Fibroblast of skin of back (primary cell): Measurements from ENCODE around the gene KIR3DL1. TPM values are rescaled to one million over a fixed set of nuclear protein-coding genes. Genes with fewer than 3 reads are reported as not detected.
"Not testable (repeated sequence)": the region's sequence is repeated elsewhere in the genome, so short reads cannot be mapped to it uniquely, and the experiment has no call there.

Experiments
- DNase-seq: peaks from one replicate; pipeline ENCODE4 v3.0.0-alpha.2; 2013
- polyA plus RNA-seq, 2 experiments: library from polyadenylated mRNA; unstranded; fragments of 120-200 nt; gene quantifications; one replicate each; pipeline ENCODE4 v1.2.1, GENCODE V29; 2013; ENCODE audit not compliant: insufficient read length in 2 of 2

KIR3DL1 gene
- polyA plus RNA-seq (2013, experiment 1 of 2; ENCODE audit: insufficient read length) = not detected
- polyA plus RNA-seq (2013, experiment 2 of 2; ENCODE audit: insufficient read length) = not detected

DNA sequence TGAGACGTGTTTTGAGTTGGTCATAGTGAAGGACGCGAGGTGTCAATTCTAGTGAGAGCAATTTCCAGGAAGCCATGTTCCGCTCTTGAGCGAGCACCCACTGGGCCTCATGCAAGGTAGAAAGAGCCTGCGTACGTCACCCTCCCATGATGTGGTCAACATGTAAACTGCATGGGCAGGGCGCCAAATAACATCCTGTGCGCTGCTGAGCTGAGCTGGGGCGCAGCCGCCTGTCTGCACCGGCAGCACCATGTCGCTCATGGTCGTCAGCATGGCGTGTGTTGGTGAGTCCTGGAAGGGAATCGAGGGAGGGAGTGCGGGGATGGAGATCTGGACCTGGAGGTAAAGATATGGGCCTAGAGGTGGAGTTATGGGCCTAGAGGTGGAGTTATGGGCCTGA, at the start of gene KIR3DL1:
Gene KIR3DL1 (plus strand): TSS at position 218 of the 400 bp plus-strand sequence.
- DNase-seq = not testable (repeated sequence)

- not testable (repeated sequence) for DNase-seq
These were observed 46.6 kb upstream of the KIR3DL1 start, which contains the start of gene KIR2DL1 for GRCh38 chr19:54769646-54770045. TSS of gene KIR2DL1 (plus strand) at chr19:54769793. CDS start at chr19:54769851, 58 bp downstream.

GRCh38 chr19:54770511-54770910, 45.8 kb upstream of the KIR3DL1 start:
- not testable (repeated sequence) for DNase-seq

DNA sequence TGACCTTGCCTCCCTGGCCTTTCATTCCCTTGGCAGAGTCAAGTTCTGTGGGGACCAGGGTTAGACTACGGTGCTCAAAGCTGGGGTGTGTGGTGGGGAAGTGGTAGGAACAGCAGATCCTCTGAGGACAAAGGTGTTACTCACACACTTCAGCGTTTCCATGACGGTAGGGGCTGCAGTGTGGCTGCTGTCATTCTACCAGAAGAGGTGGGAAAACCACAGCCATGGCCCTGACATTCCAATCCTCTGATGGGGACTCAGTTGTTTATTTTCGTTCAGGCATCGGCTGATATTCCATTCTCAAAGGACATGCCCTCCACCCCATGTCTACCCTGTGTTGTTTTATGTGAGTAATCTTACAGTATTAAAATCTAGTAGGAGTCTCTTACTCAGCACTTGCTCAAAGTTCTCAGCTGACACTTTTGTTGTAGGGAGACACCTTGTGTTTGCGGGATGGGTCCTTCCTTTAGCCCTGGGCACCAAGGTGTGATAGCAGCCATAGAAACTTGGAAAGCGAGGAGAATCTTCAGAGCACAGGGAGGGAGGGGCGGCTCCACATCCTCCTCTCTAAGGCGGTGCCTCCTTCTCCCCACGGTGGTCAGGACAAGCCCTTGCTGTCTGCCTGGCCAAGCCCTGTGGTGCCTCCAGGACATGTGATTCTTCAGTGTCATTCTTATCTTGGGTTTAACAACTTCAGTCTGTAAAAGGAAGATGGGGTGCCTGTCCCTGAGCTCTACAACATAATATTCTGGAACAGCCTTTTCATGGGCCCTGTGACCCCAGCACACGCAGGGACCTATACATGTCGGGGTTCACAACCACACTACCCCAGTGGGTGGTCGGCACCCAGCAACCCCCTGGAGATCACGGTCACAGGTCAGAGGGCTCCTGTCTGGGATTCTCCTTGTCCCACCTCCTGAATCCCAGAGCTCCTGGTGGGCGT, 45.0 kb upstream of the KIR3DL1 start:
- not testable (repeated sequence) for DNase-seq

- DNase-seq = not testable (repeated sequence)
These were observed 43.6 kb upstream of the KIR3DL1 start for GRCh38 chr19:54772666-54773065.

DNA sequence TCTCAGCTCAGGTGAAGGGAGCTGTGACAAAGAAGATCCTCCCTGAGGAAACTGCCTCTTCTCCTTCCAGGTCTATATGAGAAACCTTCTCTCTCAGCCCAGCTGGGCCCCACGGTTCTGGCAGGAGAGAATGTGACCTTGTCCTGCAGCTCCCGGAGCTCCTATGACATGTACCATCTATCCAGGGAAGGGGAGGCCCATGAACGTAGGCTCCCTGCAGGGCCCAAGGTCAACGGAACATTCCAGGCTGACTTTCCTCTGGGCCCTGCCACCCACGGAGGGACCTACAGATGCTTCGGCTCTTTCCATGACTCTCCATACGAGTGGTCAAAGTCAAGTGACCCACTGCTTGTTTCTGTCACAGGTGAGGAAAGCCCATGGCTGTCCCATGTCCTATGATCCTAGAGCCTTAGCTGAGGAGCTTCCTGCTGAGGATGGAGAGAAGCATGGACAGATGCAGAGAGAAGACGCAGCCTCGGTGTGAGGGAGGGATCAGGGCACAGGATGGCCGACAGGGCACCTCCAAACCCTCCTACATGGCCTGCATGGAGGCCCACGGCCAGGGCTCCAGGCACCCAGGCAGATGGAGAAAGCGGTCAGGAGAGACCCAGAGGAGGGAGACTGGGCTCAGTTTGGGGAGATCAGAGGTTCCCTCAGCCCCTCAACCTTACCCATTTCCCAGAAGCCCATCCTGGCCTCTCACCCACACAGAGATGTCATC, 41.0 kb upstream of the KIR3DL1 start:
- not testable (repeated sequence) for DNase-seq

DNA sequence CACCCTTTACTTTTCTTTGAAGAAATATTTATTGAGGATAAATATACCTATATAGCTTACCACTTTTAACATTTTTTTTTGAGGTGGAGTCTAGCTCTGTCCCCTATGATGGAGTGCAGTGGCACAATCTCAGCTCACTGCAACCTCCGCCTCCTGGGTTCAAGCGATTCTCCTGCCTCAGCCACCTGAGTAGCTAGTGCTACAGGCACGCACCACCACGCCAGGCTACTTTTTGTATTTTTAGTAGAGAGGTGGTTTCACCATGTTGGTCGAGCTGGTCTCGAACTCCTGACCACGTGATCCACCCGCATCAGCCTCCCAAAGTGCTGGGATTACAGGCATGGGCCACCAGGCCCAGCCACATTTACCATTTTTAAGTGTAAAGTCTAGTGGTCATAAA, 40.4 kb upstream of the KIR3DL1 start:
- not testable (repeated sequence) for DNase-seq

GRCh38 chr19:54777851-54778250, 38.4 kb upstream of the KIR3DL1 start:
- not testable (repeated sequence) for DNase-seq

- not testable (repeated sequence) for DNase-seq
These were observed 37.4 kb upstream of the KIR3DL1 start for GRCh38 chr19:54778896-54779295.

DNA sequence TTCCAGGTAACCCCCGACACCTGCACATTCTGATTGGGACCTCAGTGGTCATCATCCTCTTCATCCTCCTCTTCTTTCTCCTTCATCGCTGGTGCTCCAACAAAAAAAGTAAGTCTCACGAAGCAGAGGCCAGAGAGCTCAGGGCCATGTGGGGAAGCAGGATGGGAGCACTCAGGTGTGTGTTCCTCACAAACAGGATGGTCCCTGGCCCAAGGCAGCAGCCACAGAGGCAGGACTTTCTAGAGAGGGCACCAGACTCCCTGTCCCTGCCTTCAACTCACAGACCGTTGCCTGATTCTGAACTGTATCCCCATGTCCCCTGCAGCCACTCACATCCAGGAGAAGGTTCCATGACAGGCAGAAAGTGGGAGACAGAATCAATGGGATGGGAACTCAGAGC, 33.4 kb upstream of the KIR3DL1 start:
- DNase-seq = not testable (repeated sequence)

DNA sequence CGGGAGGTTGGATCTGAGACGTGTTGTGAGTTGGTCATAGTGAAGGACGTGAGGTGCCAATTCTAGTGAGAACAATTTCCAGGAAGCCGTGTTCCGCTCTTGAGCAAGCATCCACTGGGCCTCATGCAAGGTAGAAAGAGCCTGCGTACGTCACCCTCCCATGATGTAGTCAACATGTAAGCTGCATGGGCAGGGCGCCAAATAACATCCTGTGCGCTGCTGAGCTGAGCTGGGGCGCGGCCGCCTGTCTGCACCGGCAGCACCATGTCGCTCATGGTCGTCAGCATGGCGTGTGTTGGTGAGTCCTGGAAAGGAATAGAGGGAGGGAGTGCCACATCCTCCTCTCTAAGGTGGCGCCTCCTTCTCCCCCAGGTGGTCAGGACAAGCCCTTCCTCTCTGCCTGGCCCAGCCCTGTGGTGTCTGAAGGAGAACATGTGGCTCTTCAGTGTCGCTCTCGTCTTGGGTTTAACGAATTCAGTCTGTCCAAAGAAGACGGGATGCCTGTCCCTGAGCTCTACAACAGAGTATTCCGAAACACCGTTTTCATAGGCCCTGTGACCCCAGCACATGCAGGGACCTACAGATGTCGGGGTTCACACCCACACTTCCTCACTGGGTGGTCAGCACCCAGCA, 30.1 kb upstream of the KIR3DL1 start:
- not testable (repeated sequence) for DNase-seq

GRCh38 chr19:54788154-54788553, 28.1 kb upstream of the KIR3DL1 start:
- not testable (repeated sequence) for DNase-seq

DNA sequence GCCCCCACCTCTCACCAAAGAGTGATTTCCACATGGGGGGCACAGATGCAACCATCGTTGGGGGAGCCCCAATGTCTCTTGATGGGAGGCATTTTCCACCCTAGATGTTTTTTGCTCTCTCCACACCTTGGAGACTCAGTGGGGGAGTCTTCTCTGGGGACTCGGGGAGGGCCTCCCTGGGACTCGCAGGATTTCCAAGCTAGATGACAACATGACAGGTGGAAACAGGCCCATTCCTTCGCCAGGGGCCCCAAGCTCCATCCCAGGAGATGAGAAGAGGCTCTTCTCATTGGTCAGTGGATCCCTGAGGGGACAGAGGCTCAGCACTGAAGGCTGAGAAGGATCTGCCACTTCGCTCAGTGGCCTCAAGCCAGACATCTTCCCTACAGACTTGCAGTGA, 25.6 kb upstream of the KIR3DL1 start:
- DNase-seq = no peak

GRCh38 chr19:54791476-54791875, 24.8 kb upstream of the KIR3DL1 start:
- no peak for DNase-seq

DNA sequence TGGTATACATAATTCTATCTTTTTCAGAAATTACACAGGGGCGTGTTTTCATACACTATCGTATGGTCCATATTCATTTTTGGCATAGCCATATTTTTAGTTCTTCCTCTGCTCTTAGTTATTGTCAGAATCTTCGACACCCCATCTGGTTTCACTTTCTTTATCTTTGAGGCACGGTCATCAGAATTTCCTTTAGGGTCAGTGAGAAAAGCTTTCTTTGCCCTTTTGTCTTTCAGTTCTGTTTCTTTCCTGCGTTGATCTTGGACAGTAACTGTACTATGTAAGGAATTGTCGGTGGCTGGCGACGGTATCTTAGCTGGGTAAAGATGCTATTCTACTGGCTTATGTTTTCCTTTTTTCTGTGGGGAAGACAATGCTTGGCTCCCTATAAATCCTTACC, 23.5 kb upstream of the KIR3DL1 start:
- DNase-seq = no peak

DNA sequence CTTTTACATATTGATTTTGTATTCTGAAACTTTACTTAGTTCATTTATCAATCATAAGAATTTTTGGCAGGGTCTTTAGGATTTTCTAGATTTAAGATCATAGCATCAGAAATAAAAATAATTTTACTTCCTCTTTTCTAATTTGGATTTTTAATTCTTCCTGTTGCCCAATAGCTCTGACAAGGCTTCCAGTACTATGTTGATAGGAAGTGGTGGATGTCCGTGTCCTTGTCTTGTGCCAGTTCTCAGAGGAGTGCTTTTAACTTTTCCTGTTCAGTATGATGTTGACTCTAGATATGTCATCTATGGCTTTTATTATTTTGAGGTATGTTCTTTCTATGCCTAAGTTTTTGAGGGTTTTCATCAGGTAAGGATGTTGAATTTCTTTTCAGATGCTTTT, 20.5 kb upstream of the KIR3DL1 start:
- DNase-seq = no peak

DNA sequence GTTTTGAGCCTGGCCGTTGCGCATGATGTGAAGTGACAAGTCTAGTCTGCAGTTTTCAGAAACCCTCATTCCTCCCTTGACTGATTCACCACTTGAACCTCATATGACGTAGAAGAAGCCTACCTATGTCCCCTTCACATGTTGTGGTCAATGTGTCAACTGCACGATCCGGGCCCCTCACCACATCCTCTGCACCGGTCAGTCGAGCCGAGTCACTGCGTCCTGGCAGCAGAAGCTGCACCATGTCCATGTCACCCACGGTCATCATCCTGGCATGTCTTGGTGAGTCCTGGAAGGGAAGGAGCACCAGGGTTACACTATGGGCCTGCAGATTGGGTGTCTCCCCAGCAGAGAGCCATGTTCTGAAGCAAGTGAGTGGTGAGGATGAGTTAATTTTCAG, 12.9 kb upstream of the KIR3DL1 start, which contains the start of gene KIR2DL4:
Gene KIR2DL4 (plus strand): TSS at position 201 of the 400 bp plus-strand sequence. CDS start 42 bp downstream, at position 243.
- no peak for DNase-seq

- DNase-seq = no peak
These were observed 12.2 kb upstream of the KIR3DL1 start for GRCh38 chr19:54804101-54804500.

DNA sequence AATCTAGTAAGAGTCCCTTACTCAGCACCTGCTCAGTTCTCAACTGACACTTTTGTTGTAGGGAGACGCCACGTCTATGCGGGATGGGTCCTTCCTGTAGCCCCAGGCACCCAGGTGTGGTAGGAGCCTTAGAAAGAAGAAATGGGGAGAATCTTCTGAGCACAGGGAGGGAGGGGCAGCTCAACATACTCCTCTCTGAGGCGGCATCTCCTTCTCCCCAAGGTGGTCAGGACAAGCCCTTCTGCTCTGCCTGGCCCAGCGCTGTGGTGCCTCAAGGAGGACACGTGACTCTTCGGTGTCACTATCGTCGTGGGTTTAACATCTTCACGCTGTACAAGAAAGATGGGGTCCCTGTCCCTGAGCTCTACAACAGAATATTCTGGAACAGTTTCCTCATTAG, 11.7 kb upstream of the KIR3DL1 start:
- no peak for DNase-seq

- DNase-seq = no peak
These were observed 10.4 kb upstream of the KIR3DL1 start for GRCh38 chr19:54805665-54806515.

DNA sequence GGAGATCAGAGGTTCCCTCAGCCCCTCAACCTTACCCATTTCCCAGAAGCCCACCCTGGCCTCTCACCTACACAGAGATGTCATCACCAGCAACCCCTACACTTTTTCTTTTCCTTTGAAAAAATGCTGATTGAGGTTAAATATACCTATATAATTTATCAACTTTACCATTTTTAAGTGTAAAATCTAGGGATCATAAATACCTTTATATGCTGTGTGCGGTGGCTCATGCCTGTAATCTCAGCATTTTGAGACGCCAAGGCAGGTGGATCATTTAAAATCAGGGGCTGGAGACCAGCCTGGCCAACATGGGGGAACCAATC, 9.8 kb upstream of the KIR3DL1 start:
- no peak for DNase-seq

- not testable (repeated sequence) for DNase-seq
These were observed 1.7 kb upstream of the KIR3DL1 start for GRCh38 chr19:54814571-54814970.
